IMR-90 (cell line): ENCODE data around the gene ENO3. TPM values are rescaled to one million over a fixed set of nuclear protein-coding genes. Genes with fewer than 3 reads are reported as not detected.

Experiments
- ATAC-seq: fragments of 200-7000 bp; cut with Tn5 transposase; 2 replicates; pipeline ENCODE4 v1.9.1; 2020; ENCODE audit warnings: low read depth, mild to moderate bottlenecking, moderate library complexity
- BruUV-seq: library from RNA; stranded (reverse); fragments of 400-500 nt; replicated peaks from 2 replicates; lab custom pipeline; 2021; lab: Mats Ljungman, UMichigan
- CTCF ChIA-PET: fragments of 300-600 bp; formaldehyde crosslinking; extraction: SDS; loops from one replicate; lab custom pipeline; 2021; ENCODE audit warnings: antibody characterized with exemption; lab: Yijun Ruan, JAX
- POLR2A ChIA-PET: fragments of 300-600 bp; sonication (Branson Sonifier 250); formaldehyde crosslinking; loops from one replicate; lab custom pipeline; 2022; ENCODE audit warnings: antibody characterized with exemption; ENCODE audit not compliant: unreplicated experiment; lab: Charles Lee
- DNase-seq: peaks from one replicate; pipeline ENCODE4 v3.0.0; 2013
- H2AFZ ChIP-seq: replicated peaks from 2 replicates; pipeline ENCODE3; 2013; ENCODE audit warnings: low read length, mild to moderate bottlenecking; ENCODE audit not compliant: poor library complexity
- H2AK5ac ChIP-seq: 2 replicates; pipeline ENCODE4 v1.6.1; 2013; ENCODE audit warnings: low read depth, low read length, inconsistent platforms
- H2AK9ac ChIP-seq: replicated peaks from 2 replicates; pipeline ENCODE3; 2013; ENCODE audit warnings: mild to moderate bottlenecking, low read depth, low read length, moderate library complexity; ENCODE audit not compliant: poor library complexity
- H2BK120ac ChIP-seq: 2 replicates; pipeline ENCODE4 v1.6.1; 2013; ENCODE audit warnings: low read depth, low read length, inconsistent platforms
- H2BK15ac ChIP-seq: 3 replicates; pipeline ENCODE4 v1.6.1; 2013; ENCODE audit warnings: low read depth, low read length, inconsistent platforms
- H2BK20ac ChIP-seq: 2 replicates; pipeline ENCODE4 v1.6.1; 2013; ENCODE audit warnings: low read depth, mild to moderate bottlenecking, inconsistent platforms, low read length, moderate library complexity
- H2BK5ac ChIP-seq: 2 replicates; pipeline ENCODE4 v1.6.1; 2013; ENCODE audit warnings: mild to moderate bottlenecking, low read depth, low read length, inconsistent platforms; ENCODE audit not compliant: poor library complexity, severe bottlenecking
- H3K14ac ChIP-seq: replicated peaks from 2 replicates; pipeline ENCODE4 v1.6.1; 2013; ENCODE audit warnings: low read depth, low read length, inconsistent platforms
- H3K18ac ChIP-seq: 2 replicates; pipeline ENCODE4 v1.6.1; 2013; ENCODE audit warnings: low read depth, low read length, control low read depth
- H3K23ac ChIP-seq: 2 replicates; pipeline ENCODE4 v1.6.1; 2013; ENCODE audit warnings: low read depth, low read length, inconsistent platforms
- H3K27ac ChIP-seq: 2 replicates; pipeline ENCODE4 v1.5.1; 2013; ENCODE audit warnings: mild to moderate bottlenecking, control low read depth, low read length; ENCODE audit not compliant: insufficient read depth
- H3K27me3 ChIP-seq: 2 replicates; pipeline ENCODE4 v1.6.1; 2013; ENCODE audit warnings: low read length; ENCODE audit not compliant: control insufficient read depth, insufficient read depth
- H3K36me3 ChIP-seq: 2 replicates; pipeline ENCODE4 v1.6.1; 2013; ENCODE audit warnings: low read length, mixed read lengths; ENCODE audit not compliant: control insufficient read depth, insufficient read depth
- H3K4ac ChIP-seq: 2 replicates; pipeline ENCODE4 v1.6.1; 2013; ENCODE audit warnings: low read depth, low read length, inconsistent platforms
- H3K4me1 ChIP-seq: 2 replicates; pipeline ENCODE4 v1.6.1; 2013; ENCODE audit warnings: low read length, mixed read lengths; ENCODE audit not compliant: control insufficient read depth, insufficient read depth
- H3K4me2 ChIP-seq: 2 replicates; pipeline ENCODE4 v1.6.1; 2013; ENCODE audit warnings: low read depth, mild to moderate bottlenecking, control low read depth, low read length, moderate library complexity
- H3K4me3 ChIP-seq: 2 replicates; pipeline ENCODE4 v1.5.1; 2013; ENCODE audit warnings: low read depth, mild to moderate bottlenecking, control low read depth, low read length, moderate library complexity; ENCODE audit not compliant: insufficient read depth
- H3K56ac ChIP-seq: 2 replicates; pipeline ENCODE4 v1.6.1; 2013; ENCODE audit warnings: low read length, inconsistent platforms; ENCODE audit not compliant: insufficient read depth; ENCODE audit errors: extremely low read depth
- H3K79me1 ChIP-seq, 2 experiments: 2 replicates each; pipeline ENCODE4 v1.6.1; 2013; ENCODE audit warnings: low read length in 2 of 2, inconsistent platforms in 1 of 2, low read depth in 1 of 2
- H3K9ac ChIP-seq: 2 replicates; pipeline ENCODE4 v1.6.1; 2013; ENCODE audit warnings: low read depth, low read length, control low read depth
- H3K9me1 ChIP-seq: 2 replicates; pipeline ENCODE4 v1.6.1; 2013; ENCODE audit warnings: low read length, inconsistent platforms; ENCODE audit not compliant: insufficient read depth
- H3K9me3 ChIP-seq: 2 replicates; pipeline ENCODE4 v1.6.1; 2013; ENCODE audit warnings: low read length; ENCODE audit not compliant: control insufficient read depth, insufficient read depth
- H4K20me1 ChIP-seq: 2 replicates; pipeline ENCODE4 v1.6.1; 2013; ENCODE audit warnings: low read length, inconsistent platforms; ENCODE audit not compliant: insufficient read depth
- H4K5ac ChIP-seq: 2 replicates; pipeline ENCODE4 v1.6.1; 2013; ENCODE audit warnings: mild to moderate bottlenecking, low read depth, low read length, control low read depth
- H4K8ac ChIP-seq, 2 experiments: 2 replicates each; pipeline ENCODE4 v1.6.1; 2013; ENCODE audit warnings: low read depth in 2 of 2, low read length in 2 of 2, control low read depth in 1 of 2, inconsistent platforms in 1 of 2
- H4K91ac ChIP-seq: 2 replicates; pipeline ENCODE4 v1.6.1; 2013; ENCODE audit warnings: low read depth, low read length, inconsistent platforms; ENCODE audit not compliant: insufficient read depth
- CEBPB ChIP-seq: IDR thresholded peaks from 2 replicates; pipeline ENCODE4 v1.6.1; 2012; ENCODE audit warnings: low read depth, low read length, improper control_type of control experiment
- FOS ChIP-seq: fragments of 150-350 bp; IDR thresholded peaks from 2 replicates; pipeline ENCODE4 v1.6.1; 2016; ENCODE audit warnings: low read depth, low read length
- MAZ ChIP-seq: IDR thresholded peaks from 2 replicates; pipeline ENCODE4 v1.6.1; 2012; ENCODE audit warnings: low read depth, mild to moderate bottlenecking, low read length, improper control_type of control experiment, moderate library complexity, borderline replicate concordance
- WGBS, 2 experiments: methylation state at CpG; one replicate each; pipeline versions ENCODE4 v1.1.5 to v1.1.7; 2013; ENCODE audit warnings: missing lambda C conversion rate in 2 of 2; ENCODE audit not compliant: insufficient read length in 1 of 2; ENCODE audit errors: extremely low coverage in 2 of 2; 5-methylcytosine and 5-hydroxymethylcytosine counted together
- dilution Hi-C: fragments of 300-500 bp; cut with HindIII; formaldehyde crosslinking; loops from one replicate; pipeline ENCODE4 v1.14.3; 2018; ENCODE audit warnings: low sequenced_read_pairs; ENCODE audit not compliant: unreplicated experiment
- in situ Hi-C: fragments of 300-500 bp; cut with MboI; formaldehyde crosslinking; loops from 3 replicates; pipeline ENCODE4 v1.14.3; 2019; ENCODE audit warnings: low sequenced_read_pairs, inconsistent platforms, mixed read lengths
- intact Hi-C: fragments of 100-400 bp; cut with micrococcal nuclease; formaldehyde crosslinking; loops from 2 replicates; pipeline ENCODE4 v1.10.0; 2022
- polyA plus RNA-seq, 3 experiments: library from polyadenylated mRNA; depleted of rRNA; stranded (reverse); fragments of >200 nt; gene quantifications; 2 replicates each; pipeline ENCODE4 v1.2.3, GENCODE V29; 2012; ENCODE audit warnings: low replicate concordance in 1 of 3
- total RNA-seq: library from RNA; depleted of rRNA; stranded (reverse); fragments of >200 nt; gene quantifications from 2 replicates; pipeline ENCODE4 v1.2.3, GENCODE V29; 2012

ENO3 gene
- total and polyA plus RNA-seq, 2 of the 4 experiments (the other 2 are of a cell fraction): 1.4 to 5.1 TPM

DNA sequence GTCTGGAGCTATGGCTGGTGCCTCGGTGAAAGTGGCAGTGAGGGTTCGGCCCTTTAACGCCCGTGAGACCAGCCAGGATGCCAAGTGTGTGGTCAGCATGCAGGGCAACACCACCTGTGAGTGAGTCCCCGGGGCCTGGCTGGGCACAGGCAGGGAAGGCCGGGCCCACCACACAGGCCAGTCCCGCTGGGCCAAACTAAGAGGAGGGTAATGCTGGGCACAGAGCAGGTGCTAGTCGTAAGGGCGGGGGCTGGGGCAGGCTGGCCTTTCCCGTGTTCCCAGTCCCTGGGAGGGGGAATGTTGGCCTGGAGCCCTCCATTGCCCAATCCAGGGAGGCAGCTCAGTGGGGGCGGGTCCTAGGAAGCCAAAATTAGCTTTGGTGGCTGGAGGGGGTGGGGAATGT is 49.3 kb downstream of the ENO3 start:
- POLR2A ChIA-PET: interaction anchor here (0.6 kb wide), 1 partner anchor 11 kb away, joined by 3 read pairs; no protein-coding TSS in a partner anchor

More for the DNA sequence above, 49.3 kb downstream of the ENO3 start:
- H3K56ac ChIP-seq: no peak overlapping the region
- no peak overlapping the region for H2BK120ac ChIP-seq
- H3K27ac ChIP-seq: no peak overlapping the region
- no peak overlapping the region for H3K14ac ChIP-seq
- H3K27me3 ChIP-seq: no peaks in the 10 kb centered on the region
- peaks cover 28 to 57% of the 10 kb centered on the region in 2 experiments for H3K79me1 ChIP-seq
- peaks cover 21% of the 10 kb centered on the region for H3K4me1 ChIP-seq
- BruUV-seq: no TSS peak
- H4K5ac ChIP-seq: no peak overlapping the region
- H3K18ac ChIP-seq: no peak overlapping the region
- intact Hi-C loops (no loop called here), in situ Hi-C loops (no loop called here), dilution Hi-C loops (no loop called here)
- H3K23ac ChIP-seq: peak overlapping the region; percentile 84
- H3K36me3 ChIP-seq: peaks cover 43% of the 10 kb centered on the region
- H2BK15ac ChIP-seq: no peak overlapping the region
- ATAC-seq (no peak), DNase-seq (no peak)
- no peak overlapping the region for H3K9ac ChIP-seq
- peaks cover 26% of the 10 kb centered on the region for H4K20me1 ChIP-seq
- 82% methylated on average over 2 of the region's 11 CpGs; no CpG with 5 or more reads in 1 of the 2 experiments for WGBS, 2 experiments
- no peak overlapping the region for H3K4me3 ChIP-seq
- H3K9me1 ChIP-seq: peaks cover 18% of the 10 kb centered on the region
- no peak overlapping the region for H2BK20ac ChIP-seq
- H2AK5ac ChIP-seq: peak overlapping the region; percentile 59; the same call in 1 of the 2 replicates
- H4K8ac ChIP-seq: no peak overlapping the region
- CTCF ChIA-PET: no interaction called here
- no peak overlapping the region for H2AFZ ChIP-seq
- peak overlapping the region; percentile 78 for H2AK9ac ChIP-seq
- H3K4ac ChIP-seq: peak overlapping the region; percentile 27; the same call in 1 of the 2 replicates
- H3K9me3 ChIP-seq: no peaks in the 10 kb centered on the region
- H4K91ac ChIP-seq: no peak overlapping the region
- TF ChIP-seq FOS (no peak), CEBPB (peak; percentile 76), MAZ (peak; percentile 24; the same call in 1 of the 2 replicates)
- peak overlapping the region; percentile 1; the same call in 1 of the 2 replicates for H3K4me2 ChIP-seq
- H2BK5ac ChIP-seq: no peak overlapping the region
